Hepatocyte (in vitro differentiated cells): Measurements from ENCODE around the gene MARK2. TPM values are rescaled to one million over a fixed set of nuclear protein-coding genes. Genes with fewer than 3 reads are reported as not detected.
A peak's percentile ranks its signal among the peaks of the same experiment; 100 is the strongest.

Experiments
- DNase-seq: peaks from one replicate; pipeline ENCODE4 v3.0.0-alpha.2; 2016; ENCODE audit warnings: low spot score
- H2AFZ ChIP-seq: fragments of 200-600 bp; sonication (generic); 2 replicates; pipeline ENCODE4 v1.6.0; 2016; ENCODE audit warnings: antibody characterized with exemption, mild to moderate bottlenecking
- H3K27ac ChIP-seq: fragments of 200-600 bp; sonication (generic); 2 replicates; pipeline ENCODE4 v1.5.1; 2016; ENCODE audit warnings: mild to moderate bottlenecking
- H3K27me3 ChIP-seq: fragments of 200-600 bp; sonication (generic); 2 replicates; pipeline ENCODE4 v1.6.1; 2016
- H3K36me3 ChIP-seq: fragments of 200-600 bp; sonication (generic); replicated peaks from 2 replicates; pipeline ENCODE4 v1.5.1; 2016; ENCODE audit warnings: low read depth; ENCODE audit not compliant: insufficient read depth
- H3K4me1 ChIP-seq: fragments of 200-600 bp; sonication (generic); 2 replicates; pipeline ENCODE4 v1.5.1; 2016; ENCODE audit warnings: mild to moderate bottlenecking, moderate library complexity; ENCODE audit not compliant: insufficient read depth
- H3K4me2 ChIP-seq: fragments of 200-600 bp; sonication (generic); 2 replicates; pipeline ENCODE4 v1.6.0; 2016
- H3K4me3 ChIP-seq: fragments of 200-600 bp; sonication (generic); 2 replicates; pipeline ENCODE4 v1.5.1; 2016; ENCODE audit warnings: mild to moderate bottlenecking
- H3K79me2 ChIP-seq: fragments of 200-600 bp; sonication (generic); 2 replicates; pipeline ENCODE4 v1.6.0; 2017; ENCODE audit warnings: mild to moderate bottlenecking
- H3K9me2 ChIP-seq: fragments of 200-600 bp; sonication (generic); replicated peaks from 2 replicates; pipeline ENCODE4 v1.6.0; 2017; ENCODE audit warnings: mild to moderate bottlenecking; ENCODE audit not compliant: insufficient read depth
- H3K9me3 ChIP-seq: fragments of 200-600 bp; sonication (generic); 2 replicates; pipeline ENCODE4 v1.5.1; 2016; ENCODE audit warnings: low read depth, mild to moderate bottlenecking
- H4K20me1 ChIP-seq: fragments of 200-600 bp; sonication (generic); 2 replicates; pipeline ENCODE4 v1.6.0; 2016; ENCODE audit warnings: mild to moderate bottlenecking; ENCODE audit not compliant: insufficient read depth, poor library complexity, severe bottlenecking
- EZH2 ChIP-seq: fragments of 200-600 bp; sonication (generic); IDR thresholded peaks from 2 replicates; pipeline ENCODE4 v1.6.1; 2016; ENCODE audit warnings: antibody characterized with exemption, mild to moderate bottlenecking, borderline replicate concordance
- EZH2phosphoT487 ChIP-seq: fragments of 200-600 bp; sonication (generic); IDR thresholded peaks from one replicate; pipeline ENCODE4 v1.6.1; 2018; ENCODE audit warnings: antibody characterized with exemption, mild to moderate bottlenecking, low read depth, moderate library complexity; ENCODE audit not compliant: unreplicated experiment, severe bottlenecking
- WGBS: methylation state at CpG from one replicate; pipeline ENCODE4 v1.1.6; 2016; ENCODE audit warnings: low lambda C conversion rate; ENCODE audit errors: missing lambda C conversion rate; 5-methylcytosine and 5-hydroxymethylcytosine counted together
- polyA plus RNA-seq: library from polyadenylated mRNA; unstranded; fragments of >200 nt; fragmentation: Nextera tagmentation; extraction: Ambion mirVana; gene quantifications from 2 replicates; pipeline ENCODE4 v1.2.1, GENCODE V29; 2016
- total RNA-seq: library from RNA; depleted of rRNA; stranded (reverse); fragments of >200 nt; gene quantifications from 2 replicates; pipeline ENCODE4 v1.2.3, GENCODE V29; 2014
- TF ChIP-seq, protein P1 (sequence below): fragments of 200-600 bp; sonication (generic); IDR thresholded peaks from 2 replicates; pipeline ENCODE4 v1.5.1; 2016; ENCODE audit warnings: antibody characterized with exemption, mild to moderate bottlenecking; ENCODE audit not compliant: poor library complexity

MARK2 gene
- total and polyA plus RNA-seq, 2 experiments from 2014 or later, result 22.4 to 48.2 TPM

DNA sequence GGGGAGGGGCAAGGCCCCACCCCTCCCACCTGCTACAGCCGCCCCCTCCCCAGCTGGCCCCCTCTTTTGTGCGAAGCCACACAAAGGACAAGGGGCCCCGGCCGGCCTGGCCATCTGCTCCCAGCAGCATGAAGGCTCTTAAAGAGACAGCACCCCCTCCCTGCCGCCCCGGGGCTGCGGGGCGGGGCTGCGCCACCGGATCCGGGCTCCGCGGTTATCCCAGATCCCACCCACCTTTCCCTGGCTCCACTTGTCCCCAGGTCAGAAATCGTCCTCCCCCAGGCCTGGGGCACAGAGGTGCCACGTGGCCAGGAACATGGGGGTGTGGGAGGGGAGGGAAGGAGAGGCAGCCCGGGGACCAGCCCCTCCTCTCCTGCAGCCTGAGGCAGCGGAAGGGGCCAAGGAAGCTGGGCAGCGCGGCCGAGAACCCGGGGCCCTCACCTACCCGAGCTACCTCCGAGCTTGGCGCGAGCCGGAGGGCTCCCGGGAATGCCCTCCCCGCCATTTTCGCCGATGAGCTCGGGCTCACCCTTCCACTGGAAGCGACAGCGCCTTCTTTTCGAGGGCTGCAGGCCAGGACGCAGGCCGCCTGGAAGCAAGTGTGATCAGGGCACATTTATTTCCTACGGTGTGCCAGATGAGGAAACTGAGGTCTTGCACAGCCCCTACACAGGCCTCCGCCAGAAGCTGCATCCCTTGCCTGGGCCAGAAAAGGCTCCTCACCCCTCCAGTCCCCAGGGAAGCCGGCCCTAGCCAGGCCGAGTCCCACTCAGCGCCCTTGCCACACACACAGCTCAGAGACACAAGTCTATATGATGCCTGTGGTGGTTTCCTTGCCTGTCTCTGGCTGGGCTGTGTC is 80.6 kb downstream of the MARK2 start:
- peaks cover 9% of the 10 kb centered on the region for H3K79me2 ChIP-seq
- no peaks in the 10 kb centered on the region for H3K9me3 ChIP-seq
- no peaks in the 10 kb centered on the region for H3K36me3 ChIP-seq
- DNase-seq, result peak; percentile 53
- peak overlapping the region; percentile 99 for H3K4me2 ChIP-seq
- TF ChIP-seq EZH2 (no peak), EZH2phosphoT487 (no peak)
- TF ChIP-seq, protein P1, sequence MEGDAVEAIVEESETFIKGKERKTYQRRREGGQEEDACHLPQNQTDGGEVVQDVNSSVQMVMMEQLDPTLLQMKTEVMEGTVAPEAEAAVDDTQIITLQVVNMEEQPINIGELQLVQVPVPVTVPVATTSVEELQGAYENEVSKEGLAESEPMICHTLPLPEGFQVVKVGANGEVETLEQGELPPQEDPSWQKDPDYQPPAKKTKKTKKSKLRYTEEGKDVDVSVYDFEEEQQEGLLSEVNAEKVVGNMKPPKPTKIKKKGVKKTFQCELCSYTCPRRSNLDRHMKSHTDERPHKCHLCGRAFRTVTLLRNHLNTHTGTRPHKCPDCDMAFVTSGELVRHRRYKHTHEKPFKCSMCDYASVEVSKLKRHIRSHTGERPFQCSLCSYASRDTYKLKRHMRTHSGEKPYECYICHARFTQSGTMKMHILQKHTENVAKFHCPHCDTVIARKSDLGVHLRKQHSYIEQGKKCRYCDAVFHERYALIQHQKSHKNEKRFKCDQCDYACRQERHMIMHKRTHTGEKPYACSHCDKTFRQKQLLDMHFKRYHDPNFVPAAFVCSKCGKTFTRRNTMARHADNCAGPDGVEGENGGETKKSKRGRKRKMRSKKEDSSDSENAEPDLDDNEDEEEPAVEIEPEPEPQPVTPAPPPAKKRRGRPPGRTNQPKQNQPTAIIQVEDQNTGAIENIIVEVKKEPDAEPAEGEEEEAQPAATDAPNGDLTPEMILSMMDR, result no peak
- 30% methylated on average over 22 of the region's 41 CpGs for WGBS
- H3K27me3 ChIP-seq, result no peaks in the 10 kb centered on the region
- H4K20me1 ChIP-seq, result no peaks in the 10 kb centered on the region
- no peak overlapping the region for H3K4me3 ChIP-seq
- peak overlapping the region; percentile 75 for H3K27ac ChIP-seq
- H2AFZ ChIP-seq, result peak overlapping the region; percentile 66
- H3K4me1 ChIP-seq, result peaks cover 51% of the 10 kb centered on the region
- H3K9me2 ChIP-seq, result no peaks in the 10 kb centered on the region

DNA sequence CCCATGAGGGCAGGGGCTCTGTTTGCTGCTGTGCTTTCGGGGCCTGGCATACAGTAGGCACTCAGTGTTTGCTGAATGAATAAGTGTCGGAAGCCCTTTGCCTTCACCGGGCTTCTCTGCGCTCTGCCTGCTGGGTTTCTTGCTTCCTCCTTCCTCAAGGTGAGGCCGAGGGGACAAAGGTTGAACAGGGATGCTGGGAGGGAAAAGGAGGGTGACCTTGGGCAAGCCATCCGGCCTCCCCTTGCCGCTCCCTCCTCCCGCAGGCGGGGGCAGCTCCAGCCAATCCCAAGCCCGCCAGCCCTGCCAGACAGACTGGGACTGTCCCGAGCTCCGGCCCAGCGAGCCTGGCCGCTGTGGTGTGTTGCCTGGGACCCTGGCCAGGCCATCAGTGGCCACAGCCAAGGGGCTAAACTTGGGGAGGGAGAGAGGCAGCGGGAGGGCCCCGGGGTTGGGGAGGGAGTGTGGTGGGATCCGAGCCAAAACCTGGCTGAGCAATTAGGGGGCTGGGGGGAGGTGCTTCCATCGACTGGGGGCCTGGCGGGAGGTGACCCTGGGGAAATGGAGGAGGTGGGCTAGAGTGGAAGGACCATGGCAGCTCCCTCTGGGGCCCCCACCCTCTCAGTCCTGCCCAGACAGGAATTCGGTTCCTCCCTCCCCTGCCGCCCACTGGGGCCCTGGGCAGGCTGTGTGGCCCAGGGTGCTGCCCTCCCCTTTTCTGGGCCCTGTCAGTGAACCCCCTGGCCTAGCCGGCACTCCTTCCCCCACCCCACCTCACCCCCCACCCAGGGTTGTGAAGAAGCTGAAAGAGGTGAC is 81.4 kb downstream of the MARK2 start:
- H3K9me2 ChIP-seq, result no peaks in the 10 kb centered on the region
- H3K4me1 ChIP-seq, result peaks cover 47% of the 10 kb centered on the region
- H3K9me3 ChIP-seq, result no peaks in the 10 kb centered on the region
- H3K4me2 ChIP-seq, result peak overlapping the region; percentile 99
- H3K79me2 ChIP-seq, result peaks cover 9% of the 10 kb centered on the region
- H2AFZ ChIP-seq, result peak overlapping the region; percentile 66
- peak overlapping the region; percentile 75 for H3K27ac ChIP-seq
- no peaks in the 10 kb centered on the region for H4K20me1 ChIP-seq
- H3K27me3 ChIP-seq, result no peaks in the 10 kb centered on the region
- H3K36me3 ChIP-seq, result no peaks in the 10 kb centered on the region
- no peak overlapping the region for H3K4me3 ChIP-seq
- TF ChIP-seq, protein P1, result no peak
- TF ChIP-seq EZH2, result no peak
- TF ChIP-seq EZH2phosphoT487, result no peak
- 30% methylated on average over 15 of the region's 22 CpGs for WGBS
- DNase-seq, result peak; percentile 79

DNA sequence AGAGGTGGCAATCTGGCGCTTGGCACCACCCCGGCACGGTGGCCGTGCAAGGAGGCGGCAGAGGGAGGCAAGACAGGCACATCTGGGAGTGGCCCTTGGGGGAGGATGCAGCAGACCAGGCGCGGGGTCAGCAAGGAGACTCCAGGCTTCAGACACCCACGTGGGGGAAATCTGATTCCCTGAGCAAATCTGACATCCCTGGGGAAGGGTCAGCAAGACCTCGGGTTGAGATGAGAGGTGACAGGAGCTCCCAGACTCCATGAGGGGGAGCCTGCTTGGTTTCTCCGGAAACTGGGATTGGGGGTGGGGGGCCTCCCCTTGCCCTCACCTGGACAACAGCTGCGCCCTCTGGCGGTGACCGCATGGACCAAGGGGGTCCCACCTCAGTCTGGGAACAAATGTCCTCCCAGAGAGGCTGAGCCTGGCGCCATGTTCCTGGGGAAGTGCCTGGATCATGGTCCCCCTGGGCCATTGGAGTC is 82.1 kb downstream of the MARK2 start:
- H2AFZ ChIP-seq, result no peak overlapping the region
- TF ChIP-seq, protein P1, result peak; percentile 54
- no peak for TF ChIP-seq EZH2

More for the DNA sequence above, 82.1 kb downstream of the MARK2 start:
- peak overlapping the region; percentile 99 for H3K4me2 ChIP-seq
- no peaks in the 10 kb centered on the region for H3K9me2 ChIP-seq
- H3K4me3 ChIP-seq, result no peak overlapping the region
- no peaks in the 10 kb centered on the region for H3K9me3 ChIP-seq
- peak; percentile 51 for DNase-seq
- 29% methylated on average over 13 of the region's 14 CpGs for WGBS
- H3K36me3 ChIP-seq, result no peaks in the 10 kb centered on the region
- no peak overlapping the region for H3K27ac ChIP-seq
- H3K4me1 ChIP-seq, result peaks cover 42% of the 10 kb centered on the region
- H3K27me3 ChIP-seq, result no peaks in the 10 kb centered on the region
- peaks cover 5% of the 10 kb centered on the region for H3K79me2 ChIP-seq
- no peaks in the 10 kb centered on the region for H4K20me1 ChIP-seq
